H1 (cell line): Measurements from ENCODE around the gene PLCB1. TPM values are rescaled to one million over a fixed set of nuclear protein-coding genes. Genes with fewer than 3 reads are reported as not detected.

Source experiments
- CTBP2 ChIP-seq: IDR thresholded peaks from 2 replicates; pipeline ENCODE4 v1.7.0; 2011; ENCODE audit warnings: borderline replicate concordance, mild to moderate bottlenecking, moderate library complexity, mixed read lengths, low read length; ENCODE audit not compliant: insufficient read depth, insufficient read length
- polyA plus RNA-seq, 7 experiments: library from polyadenylated mRNA; depleted of rRNA in 3 of 7; stranded (reverse) in 5 of 7; unstranded in 2 of 7; fragments of >200 nt in 5 of 7; fragments of 200-250 nt in 2 of 7; gene quantifications; 1 replicate in 5 of 7; 2 replicates in 1 of 7; 4 replicates in 1 of 7; pipeline versions ENCODE4 v1.2.1 to v1.2.3, GENCODE V29; 2011 to 2013; ENCODE audit warnings: missing spikeins in 2 of 7, mixed read lengths in 2 of 7
- total RNA-seq: library from RNA; stranded (reverse); fragmentation: NEBNext Ultra II Directional; extraction: Animal tissue kit (Norgen Biotek cat#: 25700); gene quantifications from 2 replicates; pipeline ENCODE4 v1.2.1, GENCODE V29; 2021

PLCB1 gene
- total and polyA plus RNA-seq, 2 of the 8 experiments (the other 6 are each of a cell fraction or from before 2014, with no cell fraction given), result 2.6 to 9.1 TPM

DNA sequence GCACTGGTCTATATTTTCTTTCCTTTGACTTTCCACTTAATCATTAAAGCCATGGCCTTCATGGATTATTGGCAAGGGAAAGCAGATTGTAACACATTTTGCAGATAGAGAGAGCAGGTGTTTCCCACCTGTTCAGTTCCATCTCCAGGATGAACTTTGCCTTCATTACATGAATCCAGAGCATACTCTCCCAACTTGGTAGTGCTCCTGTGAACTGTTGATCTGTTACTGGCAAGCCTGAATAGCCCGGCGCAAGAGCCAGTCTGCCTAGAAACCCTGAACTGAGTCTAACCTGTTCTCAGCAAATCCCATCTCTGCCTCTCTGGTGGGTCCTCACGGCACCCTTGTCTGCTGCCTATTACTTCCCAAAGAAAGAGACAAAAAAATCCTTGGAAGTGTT lies 210.3 kb downstream of the PLCB1 start (continued):
- TF ChIP-seq CTBP2, result no peak
